ENCODE results near the gene WDR5.

The WDR5 gene

DNA sequence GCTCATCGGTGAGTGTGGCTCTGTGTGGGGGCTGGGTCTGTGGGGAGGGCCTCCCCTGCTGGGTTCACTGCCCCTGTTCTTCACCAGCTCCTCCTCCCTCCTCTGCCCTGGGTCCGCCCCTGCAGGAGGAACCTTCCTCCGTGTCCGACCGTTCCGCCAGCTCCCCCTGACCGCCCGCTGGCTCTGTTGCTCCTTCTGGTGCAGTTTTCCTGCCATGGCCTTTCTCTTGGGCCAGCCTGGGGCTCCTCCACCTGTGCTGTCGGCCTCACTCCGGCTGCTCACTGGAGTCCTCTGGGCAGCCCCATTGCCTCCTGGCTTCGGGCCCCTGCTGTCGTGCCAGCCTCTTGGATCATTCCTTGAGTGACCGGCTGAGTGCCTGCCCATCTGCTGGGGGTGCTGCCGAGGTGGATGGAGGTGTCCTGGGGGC lies 16.2 kb downstream of the WDR5 start:
- TF ChIP-seq, protein P1, sequence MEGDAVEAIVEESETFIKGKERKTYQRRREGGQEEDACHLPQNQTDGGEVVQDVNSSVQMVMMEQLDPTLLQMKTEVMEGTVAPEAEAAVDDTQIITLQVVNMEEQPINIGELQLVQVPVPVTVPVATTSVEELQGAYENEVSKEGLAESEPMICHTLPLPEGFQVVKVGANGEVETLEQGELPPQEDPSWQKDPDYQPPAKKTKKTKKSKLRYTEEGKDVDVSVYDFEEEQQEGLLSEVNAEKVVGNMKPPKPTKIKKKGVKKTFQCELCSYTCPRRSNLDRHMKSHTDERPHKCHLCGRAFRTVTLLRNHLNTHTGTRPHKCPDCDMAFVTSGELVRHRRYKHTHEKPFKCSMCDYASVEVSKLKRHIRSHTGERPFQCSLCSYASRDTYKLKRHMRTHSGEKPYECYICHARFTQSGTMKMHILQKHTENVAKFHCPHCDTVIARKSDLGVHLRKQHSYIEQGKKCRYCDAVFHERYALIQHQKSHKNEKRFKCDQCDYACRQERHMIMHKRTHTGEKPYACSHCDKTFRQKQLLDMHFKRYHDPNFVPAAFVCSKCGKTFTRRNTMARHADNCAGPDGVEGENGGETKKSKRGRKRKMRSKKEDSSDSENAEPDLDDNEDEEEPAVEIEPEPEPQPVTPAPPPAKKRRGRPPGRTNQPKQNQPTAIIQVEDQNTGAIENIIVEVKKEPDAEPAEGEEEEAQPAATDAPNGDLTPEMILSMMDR (IDR thresholded peaks at IDR 0.05; ENCODE audit: low read depth, low read length), result no peak
- H3K4me3 ChIP-seq (ENCODE audit: low read depth, low read length), result no peak overlapping the region
- DNase-seq (ENCODE audit: low read depth, low spot score), result no peak
- in situ Hi-C loops (cut with HindIII; ENCODE audit: low sequenced_read_pairs), result no loop called here

DNA sequence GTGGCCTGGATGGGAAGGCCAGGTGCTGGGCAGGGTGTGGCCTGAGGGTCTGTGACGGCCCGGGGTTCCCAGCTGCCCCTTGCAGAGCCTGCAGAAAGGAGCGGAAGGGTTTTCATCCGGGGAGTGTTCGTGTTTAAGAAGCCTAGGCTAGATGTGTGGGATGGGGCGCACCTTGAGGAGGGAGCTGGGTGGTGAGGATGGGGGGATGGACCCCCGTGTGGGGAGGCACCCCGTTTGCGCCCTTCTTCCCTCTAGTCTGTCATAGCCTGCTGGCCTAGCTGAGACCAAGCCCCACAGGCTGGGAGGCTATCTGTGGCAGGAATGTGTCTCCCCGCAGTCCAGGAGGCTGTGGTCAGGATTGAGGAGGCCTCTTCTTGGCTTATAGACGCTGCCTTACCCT lies 16.6 kb downstream of the WDR5 start:
- TF ChIP-seq, protein P1 (IDR thresholded peaks at IDR 0.05; ENCODE audit: low read depth, low read length), result no peak
- no peak overlapping the region for H3K4me3 ChIP-seq (ENCODE audit: low read depth, low read length)
- DNase-seq (ENCODE audit: low read depth, low spot score), result no peak
- in situ Hi-C loops (cut with HindIII; ENCODE audit: low sequenced_read_pairs), result no loop called here

DNA sequence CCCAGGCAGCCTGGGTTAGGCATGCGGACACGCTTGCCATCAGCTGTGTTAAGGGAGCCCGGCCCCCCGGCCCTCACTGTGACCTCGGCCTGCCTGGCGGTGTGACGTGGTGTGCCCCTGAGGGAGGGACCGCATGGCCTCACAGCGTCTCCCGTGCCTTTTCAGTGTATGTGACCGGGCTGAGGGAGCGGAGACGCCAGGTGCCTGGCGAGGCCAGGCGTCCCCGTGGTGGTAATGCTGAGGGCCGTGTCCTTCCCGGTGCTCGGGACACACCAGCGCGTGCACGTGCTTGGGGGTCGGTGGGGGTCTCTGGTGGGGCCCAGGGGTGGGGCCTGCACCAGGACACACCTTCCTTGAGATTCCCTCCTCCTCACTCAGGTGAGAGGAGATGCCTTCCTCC lies 17.6 kb downstream of the WDR5 start:
- no peak overlapping the region for H3K4me3 ChIP-seq (ENCODE audit: low read depth, low read length)
- in situ Hi-C loops (cut with HindIII; ENCODE audit: low sequenced_read_pairs), result no loop called here
- TF ChIP-seq, protein P1 (IDR thresholded peaks at IDR 0.05; ENCODE audit: low read depth, low read length), result no peak
- no peak for DNase-seq (ENCODE audit: low read depth, low spot score)

DNA sequence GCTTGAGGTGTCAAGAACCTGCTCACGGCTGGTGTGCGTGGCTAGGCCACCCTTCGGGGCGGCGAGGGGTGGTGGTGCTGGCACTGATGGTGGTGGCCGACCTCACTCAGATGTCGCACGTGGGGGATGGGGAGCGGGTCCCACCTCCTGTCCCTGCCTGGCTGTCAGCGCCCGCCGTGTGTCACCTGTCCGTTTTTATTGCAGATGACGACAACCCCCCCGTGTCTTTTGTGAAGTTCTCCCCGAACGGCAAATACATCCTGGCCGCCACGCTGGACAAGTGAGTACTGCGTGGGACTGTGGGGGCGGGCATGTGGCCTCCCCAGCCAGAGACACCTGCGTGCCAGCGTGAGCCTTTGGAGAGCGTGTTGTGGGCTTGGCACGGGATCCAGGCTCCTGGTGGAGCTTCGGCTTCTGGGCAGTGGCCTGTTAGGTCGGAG lies 18.4 kb downstream of the WDR5 start:
- in situ Hi-C loops (cut with HindIII; ENCODE audit: low sequenced_read_pairs), result no loop called here

DNA sequence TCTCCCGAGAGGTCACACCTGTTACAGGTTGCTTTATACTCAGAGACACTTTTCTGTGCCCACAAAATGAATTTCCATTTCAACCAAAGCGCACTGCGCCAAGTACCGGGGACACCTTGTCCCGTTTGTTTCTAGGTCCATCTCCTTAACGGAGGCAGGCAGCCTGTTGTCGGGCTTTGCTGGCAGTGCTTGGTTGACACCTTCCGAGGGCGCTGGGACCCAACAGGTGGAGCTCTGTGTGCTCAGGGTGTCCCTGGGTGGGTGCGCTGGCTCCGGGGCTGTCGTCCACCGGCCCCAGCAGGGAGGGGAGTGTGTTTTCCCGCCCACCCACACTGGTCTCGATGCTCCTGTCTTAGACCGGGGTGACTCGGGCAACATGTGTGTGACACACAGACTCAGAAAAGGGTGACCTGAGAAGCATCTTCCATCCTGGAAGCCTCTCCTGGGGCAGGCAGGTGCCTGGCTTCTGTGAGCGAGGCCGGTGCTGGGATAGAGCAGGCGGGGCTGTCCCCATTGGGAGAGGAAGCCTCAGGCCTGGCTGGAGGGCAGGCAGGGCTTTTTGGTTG lies 20.0 kb downstream of the WDR5 start:
- no peak overlapping the region for H3K4me3 ChIP-seq (ENCODE audit: low read depth, low read length)
- no peak for DNase-seq (ENCODE audit: low read depth, low spot score)
- in situ Hi-C loops (cut with HindIII; ENCODE audit: low sequenced_read_pairs), result no loop called here
- TF ChIP-seq, protein P1 (IDR thresholded peaks at IDR 0.05; ENCODE audit: low read depth, low read length), result no peak

More for the DNA sequence above, 18.4 kb downstream of the WDR5 start:
- TF ChIP-seq, protein P1 (IDR thresholded peaks at IDR 0.05; ENCODE audit: low read depth, low read length), result no peak
- H3K4me3 ChIP-seq (ENCODE audit: low read depth, low read length), result no peak overlapping the region
- DNase-seq (ENCODE audit: low read depth, low spot score), result no peak

DNA sequence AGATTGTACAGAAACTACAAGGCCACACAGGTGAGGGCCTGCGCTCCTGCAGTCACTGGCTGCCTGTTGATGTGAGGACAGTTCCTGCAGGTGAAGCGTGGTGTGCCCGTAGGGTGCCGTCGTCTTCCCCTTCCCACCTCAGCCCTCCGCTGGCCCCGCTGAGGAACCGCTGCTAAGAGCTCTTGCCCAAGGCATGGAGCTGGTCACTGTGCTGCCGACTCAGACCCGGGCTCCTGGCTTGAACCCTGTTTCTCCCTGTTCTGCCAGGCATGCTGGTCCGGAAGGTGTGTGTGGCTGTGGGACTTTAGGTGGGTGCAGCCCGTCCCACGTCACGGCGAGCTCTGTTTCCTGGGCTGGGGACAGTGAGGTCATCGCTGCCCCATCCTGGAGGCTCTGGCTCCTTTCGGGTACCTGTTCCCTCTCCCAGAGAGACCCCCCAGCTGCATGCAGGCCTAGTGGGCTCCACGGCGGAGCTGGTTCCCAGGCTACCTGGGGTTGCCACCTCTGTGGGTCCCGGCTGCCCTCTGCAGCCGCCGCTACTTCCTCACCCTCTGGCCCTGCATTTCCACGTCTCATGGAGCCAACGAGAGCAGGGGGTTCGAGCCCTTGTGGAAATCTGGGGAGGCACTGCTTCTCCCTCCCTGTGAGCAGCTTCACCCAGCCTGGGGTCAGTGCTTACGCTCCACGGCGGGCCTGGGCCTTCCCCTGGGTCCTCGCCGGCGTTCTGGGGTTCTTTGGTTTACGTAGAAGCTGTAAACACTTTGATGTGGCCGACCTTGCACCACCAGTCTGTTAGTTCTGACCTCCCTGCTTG lies 20.9 kb downstream of the WDR5 start:
- TF ChIP-seq, protein P1 (IDR thresholded peaks at IDR 0.05; ENCODE audit: low read depth, low read length), result no peak
- in situ Hi-C loops (cut with HindIII; ENCODE audit: low sequenced_read_pairs), result no loop called here
- H3K4me3 ChIP-seq (ENCODE audit: low read depth, low read length), result no peak overlapping the region
- DNase-seq (ENCODE audit: low read depth, low spot score), result no peak
